ENCODE data around the gene PNPO.
"Not testable (repeated sequence)": the region's sequence is repeated elsewhere in the genome, so short reads cannot be mapped to it uniquely, and the experiment has no call there.

The PNPO gene

DNA sequence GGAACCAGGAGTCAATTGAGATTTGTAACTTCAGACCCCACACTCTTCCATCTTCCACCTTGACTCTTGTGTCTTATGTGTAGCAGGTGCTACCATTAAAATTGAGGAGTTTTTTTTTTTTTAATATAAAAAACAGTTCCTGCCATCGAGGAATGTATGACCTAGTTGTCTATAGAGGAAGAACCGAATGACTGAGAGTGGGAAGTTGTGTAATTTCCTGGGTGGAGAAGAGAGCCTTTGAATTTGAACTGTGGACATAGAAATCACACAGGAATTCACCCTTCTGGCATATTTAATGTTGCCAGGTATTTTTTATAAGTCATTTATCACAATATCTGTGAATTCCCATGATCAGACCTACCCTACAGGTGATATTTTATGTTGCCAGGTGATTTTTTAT is 23.4 kb upstream of the PNPO start:
- TF ChIP-seq, protein P1, sequence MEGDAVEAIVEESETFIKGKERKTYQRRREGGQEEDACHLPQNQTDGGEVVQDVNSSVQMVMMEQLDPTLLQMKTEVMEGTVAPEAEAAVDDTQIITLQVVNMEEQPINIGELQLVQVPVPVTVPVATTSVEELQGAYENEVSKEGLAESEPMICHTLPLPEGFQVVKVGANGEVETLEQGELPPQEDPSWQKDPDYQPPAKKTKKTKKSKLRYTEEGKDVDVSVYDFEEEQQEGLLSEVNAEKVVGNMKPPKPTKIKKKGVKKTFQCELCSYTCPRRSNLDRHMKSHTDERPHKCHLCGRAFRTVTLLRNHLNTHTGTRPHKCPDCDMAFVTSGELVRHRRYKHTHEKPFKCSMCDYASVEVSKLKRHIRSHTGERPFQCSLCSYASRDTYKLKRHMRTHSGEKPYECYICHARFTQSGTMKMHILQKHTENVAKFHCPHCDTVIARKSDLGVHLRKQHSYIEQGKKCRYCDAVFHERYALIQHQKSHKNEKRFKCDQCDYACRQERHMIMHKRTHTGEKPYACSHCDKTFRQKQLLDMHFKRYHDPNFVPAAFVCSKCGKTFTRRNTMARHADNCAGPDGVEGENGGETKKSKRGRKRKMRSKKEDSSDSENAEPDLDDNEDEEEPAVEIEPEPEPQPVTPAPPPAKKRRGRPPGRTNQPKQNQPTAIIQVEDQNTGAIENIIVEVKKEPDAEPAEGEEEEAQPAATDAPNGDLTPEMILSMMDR (conservative IDR thresholded peaks at IDR 0.05; ENCODE audit: low read depth, low read length) = no peak
- peak; percentile 24 for DNase-seq (ENCODE audit: low read depth)
- H3K4me3 ChIP-seq (ENCODE audit: low read depth, low read length) = no peak overlapping the region

DNA sequence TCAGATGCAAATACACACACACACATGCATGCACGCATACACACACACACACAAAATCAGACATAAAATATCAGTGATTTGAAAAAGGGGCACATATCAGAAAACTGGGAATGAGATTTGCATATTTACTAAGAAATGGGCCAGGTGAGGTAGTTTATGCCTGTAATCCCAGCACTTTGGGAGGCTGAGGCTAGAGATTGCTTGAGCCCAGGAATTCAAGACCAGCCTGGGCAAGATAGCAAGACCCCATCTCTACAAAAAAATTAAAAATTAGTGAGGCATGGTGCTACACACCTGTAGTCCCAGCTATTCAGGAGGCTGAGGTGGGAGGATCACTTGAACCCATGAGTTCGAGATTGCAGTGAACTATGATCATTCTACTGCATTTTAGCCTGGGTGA is 22.4 kb upstream of the PNPO start:
- DNase-seq (ENCODE audit: low read depth) = no peak
- TF ChIP-seq, protein P1 (conservative IDR thresholded peaks at IDR 0.05; ENCODE audit: low read depth, low read length) = no peak
- H3K4me3 ChIP-seq (ENCODE audit: low read depth, low read length) = no peak overlapping the region

DNA sequence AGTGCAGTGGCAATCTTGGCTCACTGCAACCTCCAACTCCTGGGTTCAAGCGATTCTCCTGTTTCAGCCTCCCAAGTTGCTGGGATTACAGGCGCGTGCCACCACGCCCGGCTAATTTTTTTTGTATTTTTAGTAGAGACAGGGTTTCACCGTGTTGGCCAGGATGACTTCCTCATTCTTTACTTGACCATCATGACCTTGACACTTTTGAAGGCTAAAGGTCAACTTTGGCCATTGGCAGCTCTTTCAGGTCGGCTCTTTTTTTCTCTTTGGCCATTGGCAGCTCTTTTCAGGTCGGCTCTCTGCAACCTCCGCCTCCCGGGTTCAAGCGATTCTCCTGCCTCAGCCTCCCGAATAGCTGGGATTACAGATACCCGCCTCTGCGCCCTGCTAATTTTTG is 21.5 kb upstream of the PNPO start:
- DNase-seq (ENCODE audit: low read depth); H3K4me3 ChIP-seq (ENCODE audit: low read depth, low read length): not testable (repeated sequence)

DNA sequence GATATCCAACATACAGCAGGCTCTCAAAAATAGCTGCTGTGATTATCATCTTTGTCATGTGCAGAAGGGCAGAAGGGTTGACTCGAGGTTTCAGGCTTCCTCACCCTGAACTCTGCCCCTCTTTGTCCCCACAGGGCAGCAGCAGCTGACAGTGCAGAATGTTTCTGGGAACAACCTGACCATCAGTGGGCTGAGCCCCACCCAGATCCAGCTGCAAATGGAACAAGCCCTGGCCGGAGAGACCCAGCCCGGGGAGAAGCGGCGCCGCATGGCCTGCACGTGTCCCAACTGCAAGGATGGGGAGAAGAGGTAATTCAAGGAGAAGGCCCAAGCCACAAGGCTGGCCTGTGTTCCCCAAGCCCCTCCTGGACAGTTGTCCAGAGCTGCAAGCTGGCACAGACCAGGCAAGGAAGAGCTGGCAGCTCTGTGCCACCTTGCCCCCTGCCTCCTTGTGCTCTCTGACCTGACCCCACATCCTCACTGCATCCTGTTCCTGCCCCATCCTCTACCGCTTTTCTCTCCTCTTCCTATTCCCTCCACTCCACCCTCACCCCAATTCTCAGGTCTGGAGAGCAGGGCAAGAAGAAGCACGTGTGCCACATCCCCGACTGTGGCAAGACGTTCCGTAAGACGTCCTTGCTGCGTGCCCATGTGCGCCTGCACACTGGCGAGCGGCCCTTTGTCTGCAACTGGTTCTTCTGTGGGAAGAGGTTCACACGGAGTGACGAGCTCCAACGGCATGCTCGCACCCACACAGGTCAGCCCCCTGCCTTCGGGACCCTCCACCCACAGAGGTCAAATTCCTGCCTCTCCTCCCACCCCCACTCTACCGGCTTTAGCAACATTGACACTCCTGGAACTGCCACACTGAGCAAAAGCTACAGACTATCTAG is 16.3 kb upstream of the PNPO start:
- no peak overlapping the region for H3K4me3 ChIP-seq (ENCODE audit: low read depth, low read length)
- TF ChIP-seq, protein P1 (conservative IDR thresholded peaks at IDR 0.05; ENCODE audit: low read depth, low read length) = no peak
- DNase-seq (ENCODE audit: low read depth) = peak; percentile 43

DNA sequence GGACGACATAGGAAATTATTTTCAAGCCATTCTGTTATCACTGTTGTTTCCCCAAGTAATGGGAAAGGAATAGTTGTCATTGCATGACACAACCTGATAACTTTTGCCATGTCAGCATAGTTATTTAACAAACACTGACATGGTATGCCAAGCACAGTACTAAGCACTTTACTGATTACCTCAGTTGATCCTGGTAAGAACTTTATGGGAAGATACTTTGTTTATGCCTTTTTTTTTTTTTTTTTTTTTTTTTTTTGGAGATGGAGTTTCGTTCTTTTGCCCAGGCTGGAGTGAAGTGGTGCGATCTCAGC is 15.7 kb upstream of the PNPO start:
- TF ChIP-seq, protein P1 (conservative IDR thresholded peaks at IDR 0.05; ENCODE audit: low read depth, low read length) = no peak
- DNase-seq (ENCODE audit: low read depth) = no peak

DNA sequence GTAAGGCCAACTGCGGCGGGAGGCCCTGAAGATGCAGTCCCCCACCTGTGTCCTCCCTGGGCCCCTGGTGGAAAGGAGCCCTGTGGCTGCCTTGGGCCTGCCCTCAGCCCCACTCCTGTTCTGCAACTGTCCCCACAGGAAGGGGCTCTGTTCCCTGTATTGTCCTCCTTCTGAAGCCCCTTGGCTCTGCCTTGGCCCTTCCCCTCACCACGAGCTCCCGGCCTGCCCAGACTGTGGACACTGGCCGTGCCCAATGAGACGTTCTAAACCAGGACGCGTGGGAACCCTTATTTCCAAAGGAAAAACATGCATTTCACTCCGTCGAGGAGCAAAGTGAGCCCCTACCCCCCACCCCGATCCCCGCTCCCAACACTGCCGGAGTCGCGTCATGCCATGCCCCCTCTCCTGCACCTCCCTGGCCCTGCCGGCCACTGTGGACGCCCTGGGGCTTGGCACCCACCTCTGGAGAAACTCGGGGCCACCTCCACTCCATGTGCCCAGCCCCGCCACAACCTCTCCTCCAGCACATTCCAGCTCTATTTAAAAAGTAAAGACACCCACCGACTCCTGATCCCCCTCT is 13.5 kb upstream of the PNPO start:
- TF ChIP-seq, protein P1 (conservative IDR thresholded peaks at IDR 0.05; ENCODE audit: low read depth, low read length) = no peak
- no peak for DNase-seq (ENCODE audit: low read depth)
- no peak overlapping the region for H3K4me3 ChIP-seq (ENCODE audit: low read depth, low read length)

More for the DNA sequence above, 15.7 kb upstream of the PNPO start:
- H3K4me3 ChIP-seq (ENCODE audit: low read depth, low read length) = no peak overlapping the region

DNA sequence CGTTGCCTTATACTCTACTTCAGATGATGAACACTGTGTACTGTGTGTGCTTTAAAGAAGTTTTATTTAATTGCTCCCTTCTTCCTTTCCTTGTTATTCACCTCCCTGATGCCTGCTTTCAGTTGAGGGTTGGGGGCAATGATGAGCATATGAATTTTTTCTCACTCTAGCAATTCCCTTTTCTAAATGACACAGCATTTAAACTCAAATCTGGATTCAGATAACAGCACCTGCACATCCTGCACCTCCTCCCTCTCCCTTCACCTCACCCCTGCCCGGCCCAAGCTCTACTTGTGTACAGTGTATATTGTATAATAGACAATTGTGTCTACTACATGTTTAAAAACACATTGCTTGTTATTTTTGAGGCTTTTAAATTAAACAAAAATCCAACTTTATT is 13.0 kb upstream of the PNPO start:
- no peak overlapping the region for H3K4me3 ChIP-seq (ENCODE audit: low read depth, low read length)
- no peak for DNase-seq (ENCODE audit: low read depth)
- TF ChIP-seq, protein P1 (conservative IDR thresholded peaks at IDR 0.05; ENCODE audit: low read depth, low read length) = no peak

Measured in choroid plexus epithelial cell (primary cell).